H1 (cell line): ENCODE results near the gene ADAMTS17. TPM values are rescaled to one million over a fixed set of nuclear protein-coding genes. Genes with fewer than 3 reads are reported as not detected.

ENCODE experiments used
- CTCF ChIA-PET: fragments of 300-600 bp; sonication (Branson Sonifier 250); formaldehyde crosslinking; loops from one replicate; lab custom pipeline; 2021; ENCODE audit not compliant: partially characterized antibody; lab: Charles Lee
- POLR2A ChIA-PET: fragments of 300-600 bp; sonication (Branson Sonifier 250); formaldehyde crosslinking; loops from one replicate; lab custom pipeline; 2021; ENCODE audit warnings: inconsistent platforms; ENCODE audit not compliant: partially characterized antibody; lab: Charles Lee
- DNase-seq, 2 experiments: peaks; one replicate each; pipeline versions ENCODE4 v3.0.0 to v3.0.0-alpha.2; 2010 to 2022; ENCODE audit warnings: low spot score in 2 of 2, low read depth in 1 of 2, mixed read lengths in 1 of 2
- FAIRE-seq: peaks from 2 replicates; lab custom pipeline; 2011; peaks lifted over from hg19 to GRCh38; lab: Jason Lieb, UNC
- H2AFZ ChIP-seq: 2 replicates; pipeline ENCODE4 v1.8.1; 2012; ENCODE audit warnings: low read length, inconsistent platforms
- H2AK5ac ChIP-seq: 2 replicates; pipeline ENCODE4 v1.6.1; 2013; ENCODE audit warnings: low read depth, low read length
- H2BK120ac ChIP-seq: replicated peaks from 2 replicates; pipeline ENCODE3; 2013; ENCODE audit warnings: low read depth, low read length, inconsistent platforms
- H2BK12ac ChIP-seq: 2 replicates; pipeline ENCODE4 v1.6.1; 2013; ENCODE audit warnings: low read depth, low read length
- H2BK15ac ChIP-seq: 2 replicates; pipeline ENCODE4 v1.6.1; 2013; ENCODE audit warnings: low read length
- H2BK20ac ChIP-seq: 2 replicates; pipeline ENCODE4 v1.6.1; 2013; ENCODE audit warnings: low read length
- H2BK5ac ChIP-seq: 2 replicates; pipeline ENCODE4 v1.6.1; 2013; ENCODE audit warnings: low read depth, low read length
- H3K14ac ChIP-seq: 2 replicates; pipeline ENCODE4 v1.6.1; 2013; ENCODE audit warnings: inconsistent platforms; ENCODE audit not compliant: insufficient read length
- H3K18ac ChIP-seq: 2 replicates; pipeline ENCODE4 v1.6.1; 2013; ENCODE audit warnings: low read length; ENCODE audit errors: extremely low read depth
- H3K23ac ChIP-seq: 2 replicates; pipeline ENCODE4 v1.6.1; 2013; ENCODE audit warnings: inconsistent platforms; ENCODE audit not compliant: insufficient read length
- H3K23me2 ChIP-seq: 2 replicates; pipeline ENCODE4 v1.6.1; 2013; ENCODE audit warnings: low read depth, low read length
- H3K27ac ChIP-seq: 2 replicates; pipeline ENCODE4 v1.6.1; 2011; ENCODE audit warnings: low read depth, low read length, inconsistent platforms
- H3K27me3 ChIP-seq, 4 experiments: replicated peaks in 1 of 4; 1 replicate in 1 of 4; 2 replicates in 3 of 4; pipeline versions ENCODE4 v1.6.1 to v1.8.1; 2011 to 2013; ENCODE audit warnings: low read length in 3 of 4, mild to moderate bottlenecking in 3 of 4, inconsistent platforms in 2 of 4, mixed read lengths in 2 of 4, moderate library complexity in 1 of 4; ENCODE audit not compliant: control insufficient read depth in 3 of 4, insufficient read depth in 3 of 4; ENCODE audit errors: extremely low read depth in 1 of 4
- H3K36me3 ChIP-seq, 4 experiments: 2 replicates each; pipeline versions ENCODE4 v1.6.1 to v1.8.1; 2011 to 2013; ENCODE audit warnings: mild to moderate bottlenecking in 4 of 4, low read length in 3 of 4, moderate library complexity in 2 of 4, control low read depth in 1 of 4, inconsistent platforms in 1 of 4; ENCODE audit not compliant: insufficient read depth in 4 of 4, control insufficient read depth in 2 of 4
- H3K4ac ChIP-seq: replicated peaks from 2 replicates; pipeline ENCODE3; 2013; ENCODE audit warnings: low read length, low read depth, mixed read lengths, inconsistent platforms; ENCODE audit not compliant: insufficient read length
- H3K4me1 ChIP-seq, 4 experiments: replicated peaks in 1 of 4; 1 replicate in 1 of 4; 2 replicates in 3 of 4; pipeline versions ENCODE4 v1.6.1 to v1.8.1; 2011 to 2013; ENCODE audit warnings: low read length in 3 of 4, inconsistent platforms in 2 of 4, mixed read lengths in 1 of 4; ENCODE audit not compliant: insufficient read depth in 4 of 4, control insufficient read depth in 3 of 4
- H3K4me2 ChIP-seq, 2 experiments: 2 replicates each; pipeline versions ENCODE4 v1.6.1 to v1.8.1; 2011 to 2013; ENCODE audit warnings: low read depth in 2 of 2, low read length in 2 of 2, control low read depth in 1 of 2, inconsistent platforms in 1 of 2, mild to moderate bottlenecking in 1 of 2; ENCODE audit not compliant: insufficient read depth in 1 of 2
- H3K4me3 ChIP-seq, 4 experiments: fragments of 200-600, 300-600 bp in 1 of 4; sonication (generic), shearing (Covaris generic), sonication (Bioruptor Twin) in 1 of 4; 2 replicates each; pipeline versions ENCODE4 v1.5.1 to v1.8.1; 2011 to 2016; ENCODE audit warnings: low read length in 4 of 4, low read depth in 3 of 4, control low read depth in 2 of 4, inconsistent platforms in 2 of 4, mild to moderate bottlenecking in 2 of 4, mixed read lengths in 1 of 4, moderate library complexity in 1 of 4; ENCODE audit not compliant: insufficient read depth in 2 of 4; ENCODE audit errors: extremely low read depth in 1 of 4
- H3K56ac ChIP-seq: replicated peaks from 2 replicates; pipeline ENCODE3; 2013; ENCODE audit warnings: low read depth, mild to moderate bottlenecking, mixed read lengths, low read length, inconsistent platforms; ENCODE audit not compliant: insufficient read length
- H3K79me1 ChIP-seq: 2 replicates; pipeline ENCODE4 v1.6.1; 2013; ENCODE audit warnings: low read depth, low read length, control low read depth
- H3K79me2 ChIP-seq, 2 experiments: 2 replicates each; pipeline versions ENCODE4 v1.6.1 to v1.8.1; 2012 to 2013; ENCODE audit warnings: low read length in 2 of 2, mild to moderate bottlenecking in 2 of 2, inconsistent platforms in 1 of 2; ENCODE audit not compliant: insufficient read depth in 2 of 2, control insufficient read depth in 1 of 2
- H3K9ac ChIP-seq, 4 experiments: replicated peaks in 1 of 4; 1 replicate in 1 of 4; 2 replicates in 3 of 4; pipeline versions ENCODE4 v1.6.1 to v1.8.1; 2011 to 2013; ENCODE audit warnings: low read depth in 3 of 4, low read length in 3 of 4, control low read depth in 2 of 4, mild to moderate bottlenecking in 2 of 4, moderate library complexity in 2 of 4, inconsistent platforms in 1 of 4; ENCODE audit errors: extremely low read depth in 1 of 4
- H3K9me3 ChIP-seq, 2 experiments: 2 replicates each; pipeline versions ENCODE4 v1.6.1 to v1.8.1; 2012 to 2013; ENCODE audit warnings: mild to moderate bottlenecking in 2 of 2, moderate library complexity in 2 of 2, control low read depth in 1 of 2, inconsistent platforms in 1 of 2, low read depth in 1 of 2, low read length in 1 of 2, mixed read lengths in 1 of 2; ENCODE audit not compliant: insufficient read depth in 2 of 2
- H4K20me1 ChIP-seq, 2 experiments: replicated peaks in 1 of 2; 2 replicates each; pipeline versions ENCODE3 to v1.8.1; 2011 to 2013; ENCODE audit warnings: inconsistent platforms in 2 of 2, low read length in 2 of 2, mild to moderate bottlenecking in 1 of 2; ENCODE audit not compliant: insufficient read depth in 2 of 2, control insufficient read depth in 1 of 2
- H4K5ac ChIP-seq: 2 replicates; pipeline ENCODE4 v1.6.1; 2013; ENCODE audit warnings: low read length, low read depth, mixed read lengths, inconsistent platforms; ENCODE audit not compliant: insufficient read length
- H4K8ac ChIP-seq: 2 replicates; pipeline ENCODE4 v1.8.0; 2013; ENCODE audit warnings: mild to moderate bottlenecking, moderate library complexity, low read length, inconsistent platforms; ENCODE audit not compliant: insufficient read depth; ENCODE audit errors: extremely low read depth
- H4K91ac ChIP-seq: replicated peaks from 2 replicates; pipeline ENCODE3; 2013; ENCODE audit warnings: low read length, mixed read lengths, inconsistent platforms; ENCODE audit not compliant: insufficient read length
- BRCA1 ChIP-seq: IDR thresholded peaks from 2 replicates; pipeline ENCODE4 v1.6.1; 2012; ENCODE audit warnings: low read depth, low read length, improper control_type of control experiment
- CBX5 ChIP-seq: fragments of 300-800, 300-1000 bp; sonication (generic); IDR thresholded peaks from 2 replicates; pipeline ENCODE4 v1.7.1; 2016; ENCODE audit warnings: antibody characterized with exemption, low read length, low read depth
- E2F6 ChIP-seq: IDR thresholded peaks from 2 replicates; pipeline ENCODE4 v1.6.1; 2012; ENCODE audit warnings: inconsistent platforms
- EP300 ChIP-seq, 2 experiments: IDR thresholded peaks; 1 replicate in 1 of 2; 2 replicates in 1 of 2; pipeline ENCODE4 v1.6.1; 2011 to 2012; ENCODE audit warnings: low read depth in 2 of 2, low read length in 2 of 2, mild to moderate bottlenecking in 2 of 2, borderline replicate concordance in 1 of 2, inconsistent platforms in 1 of 2, moderate library complexity in 1 of 2
- FOSL1 ChIP-seq: IDR thresholded peaks from 2 replicates; pipeline ENCODE4 v1.6.1; 2011; ENCODE audit warnings: mild to moderate bottlenecking, low read depth, low read length, moderate library complexity; ENCODE audit not compliant: insufficient read depth
- MAFK ChIP-seq: IDR thresholded peaks from 2 replicates; pipeline ENCODE4 v1.6.1; 2012; ENCODE audit warnings: low read depth, mild to moderate bottlenecking, improper control_type of control experiment, low read length
- PHF8 ChIP-seq: fragments of 200-600 bp; sonication (generic); conservative IDR thresholded peaks from 2 replicates; pipeline ENCODE4 v1.7.1; 2012; ENCODE audit warnings: low read depth, mild to moderate bottlenecking, inconsistent platforms, low read length, moderate library complexity
- SIN3A ChIP-seq, 2 experiments: IDR thresholded peaks in 1 of 2; conservative IDR thresholded peaks in 1 of 2; 2 replicates each; pipeline ENCODE4 v1.6.1; 2011 to 2012; ENCODE audit warnings: low read length in 2 of 2, improper control_type of control experiment in 1 of 2, low read depth in 1 of 2, mild to moderate bottlenecking in 1 of 2
- SIX5 ChIP-seq: IDR thresholded peaks from 2 replicates; pipeline ENCODE4 v1.6.1; 2011; ENCODE audit warnings: mild to moderate bottlenecking, low read depth, low read length
- SP2 ChIP-seq: IDR thresholded peaks from 2 replicates; pipeline ENCODE4 v1.6.1; 2012; ENCODE audit warnings: mild to moderate bottlenecking, low read length, inconsistent platforms
- TCF12 ChIP-seq: IDR thresholded peaks from 2 replicates; pipeline ENCODE4 v1.6.1; 2011; ENCODE audit warnings: low read depth, mild to moderate bottlenecking, low read length
- TEAD4 ChIP-seq: IDR thresholded peaks from 2 replicates; pipeline ENCODE4 v1.6.1; 2012; ENCODE audit warnings: low read depth, low read length, inconsistent platforms, mixed read lengths
- WGBS, 2 experiments: shearing (Covaris generic) in 1 of 2; methylation state at CpG; one replicate each; pipeline versions ENCODE4 v1.1.6 to v1.1.7; 2013 to 2015; ENCODE audit warnings: low lambda C conversion rate in 2 of 2, mixed read lengths in 2 of 2, inconsistent platforms in 1 of 2, low coverage in 1 of 2, missing lambda C conversion rate in 1 of 2; ENCODE audit not compliant: insufficient replicate concordance in 2 of 2, insufficient coverage in 1 of 2, insufficient read length in 1 of 2; ENCODE audit errors: extremely low coverage in 1 of 2, missing lambda C conversion rate in 1 of 2; 5-methylcytosine and 5-hydroxymethylcytosine counted together
- polyA plus RNA-seq, 7 experiments: library from polyadenylated mRNA; depleted of rRNA in 3 of 7; stranded (reverse) in 5 of 7; unstranded in 2 of 7; fragments of >200 nt in 5 of 7; fragments of 200-250 nt in 2 of 7; gene quantifications; 1 replicate in 5 of 7; 2 replicates in 1 of 7; 4 replicates in 1 of 7; pipeline versions ENCODE4 v1.2.1 to v1.2.3, GENCODE V29; 2011 to 2013; ENCODE audit warnings: missing spikeins in 2 of 7, mixed read lengths in 2 of 7
- total RNA-seq: library from RNA; stranded (reverse); fragmentation: NEBNext Ultra II Directional; extraction: Animal tissue kit (Norgen Biotek cat#: 25700); gene quantifications from 2 replicates; pipeline ENCODE4 v1.2.1, GENCODE V29; 2021
- TF ChIP-seq, protein P1 (sequence below): IDR thresholded peaks from 2 replicates; pipeline ENCODE4 v1.6.1; 2011; ENCODE audit warnings: low read depth, mild to moderate bottlenecking, low read length; ENCODE audit not compliant: insufficient read depth

ADAMTS17 gene
- total and polyA plus RNA-seq, 2 of the 8 experiments (the other 6 are each of a cell fraction or from before 2014, with no cell fraction given): 0.51 to 1.7 TPM

DNA sequence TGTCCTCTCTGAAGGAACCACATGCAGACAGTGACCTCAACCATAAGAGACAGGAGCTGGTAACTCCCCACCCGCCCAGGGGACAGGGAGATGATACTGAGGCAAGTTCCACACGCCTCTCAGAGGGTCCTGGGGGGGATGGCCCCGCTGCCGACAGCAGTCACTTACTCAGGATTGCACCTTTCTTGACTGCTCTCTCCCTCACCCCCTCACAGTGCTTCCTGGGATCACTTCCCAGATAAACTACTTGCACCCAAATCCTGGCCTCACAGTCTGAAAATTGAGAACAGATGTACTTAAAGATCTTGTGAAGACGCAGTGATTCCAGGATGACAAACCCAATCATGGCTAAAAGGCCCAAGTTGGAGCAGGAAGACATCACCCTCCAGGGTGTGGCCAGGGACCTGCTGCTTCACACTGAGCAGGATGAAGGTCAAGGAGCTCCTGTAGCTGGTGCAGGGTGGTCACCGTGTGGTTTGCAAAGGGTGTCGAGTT, 207.6 kb downstream of the ADAMTS17 start:
- DNase-seq: no peak
- H3K27ac ChIP-seq: no peak overlapping the region
- H4K5ac ChIP-seq: no peak overlapping the region
- no peak overlapping the region for H4K91ac ChIP-seq
- no peak overlapping the region for H4K8ac ChIP-seq
- H2BK5ac ChIP-seq: no peak overlapping the region
- no peak overlapping the region for H2BK12ac ChIP-seq
- no peaks in the 10 kb centered on the region for H3K79me2 ChIP-seq
- no peak overlapping the region for H3K56ac ChIP-seq
- ChIA-PET POLR2A (no interaction called here), CTCF (interaction anchor here (0.8 to 5.0 kb wide), 8 partner anchors 9 to 204 kb away, joined by 3 to 43 read pairs (median 5); no protein-coding TSS in a partner anchor)
- H3K4me1 ChIP-seq: no peaks in the 10 kb centered on the region
- no peak overlapping the region for H2BK20ac ChIP-seq
- no peaks in the 10 kb centered on the region for H3K79me1 ChIP-seq
- no peaks in the 10 kb centered on the region for H4K20me1 ChIP-seq
- H3K4ac ChIP-seq: no peak overlapping the region
- 90% methylated on average over 7 of the region's 7 CpGs; no CpG with 5 or more reads in 1 of the 2 experiments for WGBS, 2 experiments
- no peak overlapping the region for H3K18ac ChIP-seq
- no peaks in the 10 kb centered on the region for H3K27me3 ChIP-seq
- H2AK5ac ChIP-seq: no peak overlapping the region
- no peak overlapping the region for H2BK120ac ChIP-seq
- H2AFZ ChIP-seq: no peak overlapping the region
- H3K9ac ChIP-seq: no peak overlapping the region
- H2BK15ac ChIP-seq: no peak overlapping the region
- H3K4me3 ChIP-seq: no peak overlapping the region
- H3K23ac ChIP-seq: no peak overlapping the region
- H3K4me2 ChIP-seq: no peak overlapping the region
- H3K14ac ChIP-seq: no peak overlapping the region
- no peak for FAIRE-seq
- no peaks in the 10 kb centered on the region; the same call in 1 of the 2 replicates for H3K23me2 ChIP-seq
- H3K36me3 ChIP-seq: no peaks in the 10 kb centered on the region
- H3K9me3 ChIP-seq: no peaks in the 10 kb centered on the region
- TF ChIP-seq EP300 (IDR thresholded peaks at IDR 0.05; ENCODE audit: borderline replicate concordance in 1 of 2, low read depth in 2 of 2, low read length in 2 of 2) (no peak), FOSL1 (no peak), SIX5 (no peak), PHF8 (no peak), BRCA1 (no peak), CBX5 (no peak), MAFK (no peak), SP2 (no peak), TCF12 (no peak), SIN3A (conservative IDR thresholded peaks at IDR 0.05 in 1 of 2, IDR thresholded peaks at IDR 0.05 in 1 of 2; ENCODE audit: low read depth in 1 of 2, low read length in 2 of 2) (no peak), E2F6 (no peak), TEAD4 (no peak)
- TF ChIP-seq, protein P1, sequence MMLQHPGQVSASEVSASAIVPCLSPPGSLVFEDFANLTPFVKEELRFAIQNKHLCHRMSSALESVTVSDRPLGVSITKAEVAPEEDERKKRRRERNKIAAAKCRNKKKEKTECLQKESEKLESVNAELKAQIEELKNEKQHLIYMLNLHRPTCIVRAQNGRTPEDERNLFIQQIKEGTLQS: no peak
